ENCODE data around the gene POLN.

The POLN gene

GRCh38 chr4:2155246-2155645, 86.7 kb downstream of the POLN start:
- DNase-seq, result no peak

- no peak for DNase-seq
Observed at GRCh38 chr4:2154215-2154740, 87.6 kb downstream of the POLN start.

- no peak for DNase-seq
Observed at GRCh38 chr4:2151544-2151943, 90.4 kb downstream of the POLN start.

GRCh38 chr4:2150076-2150475, 91.8 kb downstream of the POLN start:
- DNase-seq, result no peak

- DNase-seq, result no peak
Observed at GRCh38 chr4:2142630-2143427, 99.1 kb downstream of the POLN start.

GRCh38 chr4:2141762-2142451, 100.0 kb downstream of the POLN start:
- no peak for DNase-seq

GRCh38 chr4:2141022-2141761, 100.7 kb downstream of the POLN start:
- no peak for DNase-seq

- no peak for DNase-seq
Observed at GRCh38 chr4:2138846-2139500, 102.9 kb downstream of the POLN start.

GRCh38 chr4:2136726-2137125, 105.2 kb downstream of the POLN start:
- DNase-seq, result no peak

- no peak for DNase-seq
Observed at GRCh38 chr4:2135083-2135482, 106.8 kb downstream of the POLN start.

GRCh38 chr4:2132438-2132837, 109.5 kb downstream of the POLN start:
- DNase-seq, result no peak

- no peak for DNase-seq
Observed at GRCh38 chr4:2127609-2128332, 114.2 kb downstream of the POLN start.

GRCh38 chr4:2126309-2127043, 115.4 kb downstream of the POLN start:
- no peak for DNase-seq

GRCh38 chr4:2125831-2126230, 116.1 kb downstream of the POLN start:
- no peak for DNase-seq

GRCh38 chr4:2125023-2125422, 116.9 kb downstream of the POLN start:
- DNase-seq, result no peak

GRCh38 chr4:2116687-2117400, 125.1 kb downstream of the POLN start:
- no peak for DNase-seq

GRCh38 chr4:2105559-2105958, 136.4 kb downstream of the POLN start:
- DNase-seq, result no peak

GRCh38 chr4:2104556-2105345, 137.2 kb downstream of the POLN start:
- no peak for DNase-seq

- DNase-seq, result no peak
Observed at GRCh38 chr4:2103843-2104547, 137.9 kb downstream of the POLN start.

All from activated T-cell treated with anti-CD3 and anti-CD28 coated beads for 4 hours (primary cell).